Progenitor cell of endocrine pancreas (in vitro differentiated cells): ENCODE data around the gene SNRNP48. TPM values are rescaled to one million over a fixed set of nuclear protein-coding genes. Genes with fewer than 3 reads are reported as not detected.

Source experiments
- DNase-seq: peaks from one replicate; pipeline ENCODE4 v3.0.0; 2021; ENCODE audit warnings: low spot score; ENCODE audit not compliant: unreplicated experiment
- H3K27ac Mint-ChIP-seq: 2 replicates; pipeline ENCODE4 v1.8.0; 2021; ENCODE audit warnings: mild to moderate bottlenecking, moderate library complexity, mixed read lengths
- H3K27me3 Mint-ChIP-seq: 2 replicates; pipeline ENCODE4 v1.8.0; 2021; ENCODE audit warnings: mixed read lengths
- H3K36me3 Mint-ChIP-seq: 2 replicates; pipeline ENCODE4 v1.8.0; 2022; ENCODE audit warnings: mixed read lengths; ENCODE audit not compliant: insufficient read depth
- H3K4me1 Mint-ChIP-seq: 2 replicates; pipeline ENCODE4 v1.8.0; 2021; ENCODE audit warnings: low read depth, mixed read lengths
- H3K4me3 Mint-ChIP-seq: 2 replicates; pipeline ENCODE4 v1.8.0; 2021; ENCODE audit warnings: low read depth, mild to moderate bottlenecking, moderate library complexity, mixed read lengths
- H3K9me3 Mint-ChIP-seq: 2 replicates; pipeline ENCODE4 v1.8.0; 2021; ENCODE audit warnings: low read depth, mixed read lengths
- CTCF ChIP-seq: fragments of 200-600 bp; sonication (generic); IDR thresholded peaks from one replicate; pipeline ENCODE4 v1.5.0; 2021; ENCODE audit warnings: antibody characterized with exemption, mild to moderate bottlenecking; ENCODE audit not compliant: unreplicated experiment
- total RNA-seq: library from RNA; stranded (reverse); gene quantifications from 2 replicates; pipeline ENCODE4 v1.2.1, GENCODE V29; 2021

Gene SNRNP48
- total RNA-seq, 1 donor from 2014 or later: 19.2 TPM

- Mint-ChIP-seq H3K27ac (peak overlapping the region; percentile 62), H3K4me3 (no peak overlapping the region), H3K27me3 (no peaks in the 10 kb centered on the region), H3K36me3 (peaks cover 39% of the 10 kb centered on the region), H3K4me1 (peaks cover 45% of the 10 kb centered on the region), H3K9me3 (no peaks in the 10 kb centered on the region)
- no peak for DNase-seq
- TF ChIP-seq CTCF: no peak
Observed at GRCh38 chr6:7555671-7556070, 34.3 kb upstream of the SNRNP48 start.

GRCh38 chr6:7556394-7557106 is 33.4 kb upstream of the SNRNP48 start:
- Mint-ChIP-seq H3K27me3 (no peaks in the 10 kb centered on the region), H3K4me3 (no peak overlapping the region), H3K4me1 (peaks cover 49% of the 10 kb centered on the region), H3K27ac (peak overlapping the region; percentile 73), H3K36me3 (peaks cover 44% of the 10 kb centered on the region), H3K9me3 (no peaks in the 10 kb centered on the region)
- no peak for DNase-seq
- TF ChIP-seq CTCF: no peak

GRCh38 chr6:7557652-7558051 is 32.3 kb upstream of the SNRNP48 start:
- Mint-ChIP-seq H3K4me3 (no peak overlapping the region), H3K36me3 (peaks cover 45% of the 10 kb centered on the region), H3K9me3 (no peaks in the 10 kb centered on the region), H3K27ac (peak overlapping the region; percentile 47), H3K4me1 (peaks cover 53% of the 10 kb centered on the region), H3K27me3 (no peaks in the 10 kb centered on the region)
- no peak for DNase-seq
- no peak for TF ChIP-seq CTCF

- no peaks in the 10 kb centered on the region for H3K9me3 Mint-ChIP-seq
- no peak for TF ChIP-seq CTCF
- H3K27ac Mint-ChIP-seq: peak overlapping the region; percentile 37
- H3K27me3 Mint-ChIP-seq: no peaks in the 10 kb centered on the region
- H3K36me3 Mint-ChIP-seq: peaks cover 52% of the 10 kb centered on the region
- peaks cover 54% of the 10 kb centered on the region for H3K4me1 Mint-ChIP-seq
- DNase-seq: no peak
- H3K4me3 Mint-ChIP-seq: no peak overlapping the region
Observed at GRCh38 chr6:7558781-7559180, 31.2 kb upstream of the SNRNP48 start.

GRCh38 chr6:7559196-7559595 is 30.8 kb upstream of the SNRNP48 start:
- peaks cover 56% of the 10 kb centered on the region for H3K36me3 Mint-ChIP-seq
- peak overlapping the region; percentile 87 for H3K27ac Mint-ChIP-seq
- no peak overlapping the region for H3K4me3 Mint-ChIP-seq
- no peak for TF ChIP-seq CTCF
- H3K27me3 Mint-ChIP-seq: no peaks in the 10 kb centered on the region
- no peak for DNase-seq
- H3K4me1 Mint-ChIP-seq: peaks cover 52% of the 10 kb centered on the region
- H3K9me3 Mint-ChIP-seq: no peaks in the 10 kb centered on the region
